ENCODE measurements around the gene CNTD1.

Gene CNTD1

DNA sequence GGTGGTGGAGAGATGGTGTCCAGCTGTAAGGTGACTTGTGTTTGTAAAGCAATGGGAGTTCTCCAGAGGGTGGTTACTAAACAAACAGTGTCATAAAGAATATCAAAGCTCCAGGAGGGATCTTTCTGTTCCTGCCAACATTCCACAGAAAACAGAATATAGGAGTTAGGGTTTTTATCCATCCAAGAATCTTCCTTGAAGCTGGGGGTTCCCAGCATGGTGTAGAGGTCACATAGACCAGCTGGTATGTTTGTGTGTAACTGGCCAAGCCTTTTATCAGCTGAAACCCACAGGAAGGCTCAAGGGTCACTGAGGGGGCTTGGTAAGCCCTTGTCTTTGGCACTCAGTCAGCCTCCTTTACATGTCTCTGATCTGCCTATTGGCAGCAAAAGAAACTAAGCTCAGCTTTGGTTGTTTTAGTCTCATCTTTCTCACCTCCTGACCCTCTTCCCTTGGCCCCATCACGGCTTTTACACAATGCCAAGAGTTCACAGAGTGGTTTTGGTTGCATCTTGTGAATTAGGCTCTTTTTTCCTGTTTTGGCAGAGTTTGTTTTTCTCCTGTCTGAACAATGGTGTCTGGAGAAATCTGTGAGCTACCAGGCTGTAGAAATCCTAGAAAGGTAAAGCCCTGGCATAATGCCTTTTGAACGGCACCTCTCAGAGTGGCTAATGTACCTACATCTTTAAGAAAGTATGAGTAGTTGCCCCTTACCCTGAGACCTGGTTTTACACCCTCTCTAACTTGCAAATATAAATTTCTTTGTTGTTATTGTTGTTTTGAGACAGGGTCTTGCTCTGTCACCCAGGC is 4.6 kb downstream of the CNTD1 start:
- TF ChIP-seq, protein P1, sequence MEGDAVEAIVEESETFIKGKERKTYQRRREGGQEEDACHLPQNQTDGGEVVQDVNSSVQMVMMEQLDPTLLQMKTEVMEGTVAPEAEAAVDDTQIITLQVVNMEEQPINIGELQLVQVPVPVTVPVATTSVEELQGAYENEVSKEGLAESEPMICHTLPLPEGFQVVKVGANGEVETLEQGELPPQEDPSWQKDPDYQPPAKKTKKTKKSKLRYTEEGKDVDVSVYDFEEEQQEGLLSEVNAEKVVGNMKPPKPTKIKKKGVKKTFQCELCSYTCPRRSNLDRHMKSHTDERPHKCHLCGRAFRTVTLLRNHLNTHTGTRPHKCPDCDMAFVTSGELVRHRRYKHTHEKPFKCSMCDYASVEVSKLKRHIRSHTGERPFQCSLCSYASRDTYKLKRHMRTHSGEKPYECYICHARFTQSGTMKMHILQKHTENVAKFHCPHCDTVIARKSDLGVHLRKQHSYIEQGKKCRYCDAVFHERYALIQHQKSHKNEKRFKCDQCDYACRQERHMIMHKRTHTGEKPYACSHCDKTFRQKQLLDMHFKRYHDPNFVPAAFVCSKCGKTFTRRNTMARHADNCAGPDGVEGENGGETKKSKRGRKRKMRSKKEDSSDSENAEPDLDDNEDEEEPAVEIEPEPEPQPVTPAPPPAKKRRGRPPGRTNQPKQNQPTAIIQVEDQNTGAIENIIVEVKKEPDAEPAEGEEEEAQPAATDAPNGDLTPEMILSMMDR (IDR thresholded peaks at IDR 0.05; ENCODE audit: control extremely low read depth, extremely low read depth, low read depth, missing control alignments) = no peak
- ChIA-PET CTCF (interaction anchor here (1.1 to 2.5 kb wide), 5 partner anchors 11 to 285 kb away, joined by 3 to 9 read pairs (median 8); partner anchors contain the start of gene BECN1), POLR2A (interaction anchor here (0.5 kb wide), 1 partner anchor 513 kb away, joined by 11 read pairs; no protein-coding TSS in a partner anchor)
- no peak for DNase-seq (ENCODE audit: extremely low spot score)

DNA sequence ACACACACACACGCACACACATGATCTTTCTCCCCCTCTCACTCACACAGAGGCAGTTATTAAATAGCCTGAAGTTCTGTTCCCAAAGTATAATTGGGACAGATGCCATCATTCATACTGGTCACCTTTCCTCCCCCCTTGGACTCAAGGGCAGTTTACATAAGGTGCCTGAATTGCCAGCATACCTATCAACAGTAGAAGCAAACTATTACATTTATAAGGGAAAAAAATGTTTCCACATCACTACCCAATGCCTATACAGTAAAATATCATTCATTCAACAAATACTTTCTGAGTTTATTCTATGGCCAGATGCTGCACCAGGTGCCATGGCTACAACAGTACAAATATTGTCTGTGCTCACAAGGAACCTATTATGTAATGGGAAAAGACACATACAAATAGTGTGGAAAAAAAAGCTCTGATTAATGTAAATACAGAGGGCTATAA is 6.3 kb downstream of the CNTD1 start:
- ChIA-PET CTCF (interaction anchor here (0.7 to 4.8 kb wide), 3 partner anchors 11 to 19 kb away, joined by 3 to 37 read pairs (median 7); partner anchors contain the start of gene BECN1), POLR2A (no interaction called here)
- DNase-seq (ENCODE audit: extremely low spot score) = no peak
- TF ChIP-seq, protein P1 (IDR thresholded peaks at IDR 0.05; ENCODE audit: control extremely low read depth, extremely low read depth, low read depth, missing control alignments) = no peak

DNA sequence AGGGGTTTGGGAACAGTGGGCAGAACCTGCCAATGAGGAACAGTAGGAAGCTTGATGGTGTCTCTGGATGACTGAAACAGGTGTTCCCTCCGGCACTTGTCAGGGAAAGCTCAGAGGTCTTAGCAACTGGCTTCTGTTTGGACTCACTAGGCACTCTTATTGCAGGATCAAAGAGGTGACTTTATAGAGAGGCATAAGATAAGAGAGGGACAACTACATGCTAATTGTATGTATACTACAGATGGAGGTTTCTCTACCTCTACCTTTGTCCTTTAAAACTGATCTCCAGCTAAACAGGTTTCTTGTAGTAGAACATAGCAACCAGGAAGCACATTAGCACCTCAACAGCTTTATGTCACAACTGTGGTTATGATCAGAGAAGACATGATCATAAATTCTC is 7.6 kb downstream of the CNTD1 start:
- DNase-seq (ENCODE audit: extremely low spot score) = no peak
- CTCF ChIA-PET = interaction anchor here (1.1 to 4.8 kb wide), 4 partner anchors 13 to 34 kb away, joined by 3 to 37 read pairs (median 5); partner anchors contain the start of gene BECN1
- TF ChIP-seq, protein P1 (IDR thresholded peaks at IDR 0.05; ENCODE audit: control extremely low read depth, extremely low read depth, low read depth, missing control alignments) = no peak
- POLR2A ChIA-PET = interaction anchor here (0.7 kb wide), 2 partner anchors 14 to 229 kb away, joined by 3 to 5 read pairs; partner anchors contain the start of gene PSMC3IP

DNA sequence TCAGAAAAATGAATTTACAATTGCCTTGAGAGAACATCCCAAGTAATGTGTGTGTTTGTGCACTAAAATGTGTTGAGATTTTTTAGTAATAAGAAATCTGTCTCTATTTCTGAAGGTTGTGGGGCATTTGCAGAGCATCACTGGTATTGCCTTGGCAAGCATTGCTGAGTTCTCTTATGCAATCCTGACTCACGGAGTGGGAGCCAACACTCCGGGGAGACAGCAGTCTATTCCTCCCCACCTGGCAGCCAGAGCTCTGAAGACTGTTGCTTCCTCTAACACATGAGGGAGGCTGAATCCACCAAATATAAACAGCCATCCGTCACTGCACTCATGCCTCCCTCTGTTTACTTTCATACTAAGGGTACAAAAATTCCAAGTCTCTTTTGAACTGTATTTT is 10.6 kb downstream of the CNTD1 start:
- POLR2A ChIA-PET = no interaction called here
- CTCF ChIA-PET = interaction anchor here (1.2 to 3.0 kb wide), 5 partner anchors 11 to 28 kb away, joined by 3 to 19 read pairs (median 8); partner anchors contain the start of genes BECN1 and WNK4
- no peak for DNase-seq (ENCODE audit: extremely low spot score)
- TF ChIP-seq, protein P1 (IDR thresholded peaks at IDR 0.05; ENCODE audit: control extremely low read depth, extremely low read depth, low read depth, missing control alignments) = no peak

DNA sequence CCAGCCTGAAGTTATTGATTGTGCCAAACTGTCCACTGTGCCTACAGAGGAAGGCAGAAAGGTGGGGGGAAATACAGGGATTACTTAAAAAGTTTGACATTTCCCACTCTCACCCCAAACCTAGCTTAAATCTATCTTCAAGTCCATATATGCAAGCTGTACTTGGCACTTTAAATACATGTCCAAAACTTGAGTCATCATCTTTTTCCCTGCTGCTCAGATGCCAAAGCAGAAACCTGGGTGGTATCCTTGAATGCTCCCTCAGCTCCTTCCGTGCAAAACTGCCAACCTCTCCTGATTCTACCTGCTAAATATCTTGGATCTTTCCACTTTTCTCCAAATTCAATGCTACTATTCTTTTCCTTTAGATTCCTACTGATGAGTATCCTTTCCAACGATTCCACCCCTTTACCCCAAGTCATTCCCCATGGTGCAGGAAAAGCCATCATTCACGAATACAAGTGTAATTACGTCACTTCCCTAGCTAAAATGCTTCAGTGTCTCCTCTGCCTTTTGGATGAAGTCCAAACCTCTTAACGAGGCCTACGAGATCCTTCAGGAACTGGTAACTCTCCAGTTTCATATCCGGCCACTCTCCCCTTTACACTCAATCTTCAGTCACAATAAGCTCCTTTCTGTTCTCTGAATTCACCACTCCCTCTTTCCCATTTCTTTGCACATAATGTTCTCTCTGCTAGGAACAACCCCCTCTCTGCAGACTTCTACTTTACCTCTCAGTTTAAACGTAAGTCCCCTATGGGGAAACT is 16.2 kb downstream of the CNTD1 start:
- ChIA-PET CTCF (interaction anchor here (1.2 to 2.8 kb wide), 4 partner anchors 10 to 579 kb away, joined by 3 to 19 read pairs (median 6); partner anchors contain the start of gene BECN1), POLR2A (no interaction called here)
- TF ChIP-seq, protein P1 (IDR thresholded peaks at IDR 0.05; ENCODE audit: control extremely low read depth, extremely low read depth, low read depth, missing control alignments) = no peak
- no peak for DNase-seq (ENCODE audit: extremely low spot score)

DNA sequence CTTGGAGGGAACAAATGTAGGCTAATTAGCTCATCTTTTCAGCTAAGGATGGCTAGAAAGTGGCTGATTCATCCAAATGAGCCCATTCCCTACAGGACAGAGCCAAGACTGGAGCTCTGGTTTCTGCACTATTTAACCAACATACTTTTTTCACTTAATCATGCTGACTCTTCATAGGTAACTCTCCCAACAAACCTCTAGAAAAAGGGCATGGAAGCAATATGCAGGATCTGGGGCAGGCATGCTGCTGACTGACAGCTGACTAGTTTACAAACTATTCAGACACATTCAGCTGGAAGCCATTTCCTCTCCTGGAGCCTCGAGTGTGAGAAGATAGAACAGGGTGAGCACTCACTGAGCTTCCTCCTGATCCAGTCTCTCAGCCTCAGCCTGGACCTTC is 19.2 kb downstream of the CNTD1 start:
- TF ChIP-seq, protein P1 (IDR thresholded peaks at IDR 0.05; ENCODE audit: control extremely low read depth, extremely low read depth, low read depth, missing control alignments) = no peak
- CTCF ChIA-PET = interaction anchor here (1.0 to 5.4 kb wide), 7 partner anchors 11 to 213 kb away, joined by 3 to 37 read pairs (median 4); partner anchors contain the start of genes COA3, PSME3, PTGES3L and RUNDC1
- no peak for DNase-seq (ENCODE audit: extremely low spot score)

More for the DNA sequence above, 19.2 kb downstream of the CNTD1 start:
- POLR2A ChIA-PET = interaction anchor here (0.6 kb wide), 1 partner anchor 93 kb away, joined by 3 read pairs; no protein-coding TSS in a partner anchor

Measured in GM10248 (cell line).